ENCODE data around the gene ICAM4. TPM values are rescaled to one million over a fixed set of nuclear protein-coding genes. Genes with fewer than 3 reads are reported as not detected.

The ICAM4 gene
- 1.5 and 4.4 TPM in 2 replicates for total RNA-seq

GRCh38 chr19:10286803-10287737 is at the start of gene ICAM4:
TSS of gene ICAM4 (plus strand) at chr19:10286955. CDS start at chr19:10287013, 58 bp downstream.

GRCh38 chr19:10251792-10252694 is 34.7 kb upstream of the ICAM4 start, which contains the start of gene MRPL4:
TSS of gene MRPL4 (plus strand) at chr19:10252214. CDS start at chr19:10252254, 40 bp downstream.

GRCh38 chr19:10270616-10271394 is 15.9 kb upstream of the ICAM4 start, which contains the start of gene ICAM1:
TSS of gene ICAM1 (plus strand) at chr19:10271120. CDS start at chr19:10271160, 40 bp downstream.

GRCh38 chr19:10289836-10290356 is 3.1 kb downstream of the ICAM4 start, which contains the start of gene ICAM5:
TSS of gene ICAM5 (plus strand) at chr19:10289952. CDS start at chr19:10290044, 92 bp downstream.

GRCh38 chr19:10309423-10309822 is 22.7 kb downstream of the ICAM4 start, which contains the start of gene ZGLP1:
TSS of gene ZGLP1 (minus strand) at chr19:10309815.

GRCh38 chr19:10315335-10316214 is 28.8 kb downstream of the ICAM4 start, which contains the start of gene FDX2:
TSS of gene FDX2 (minus strand) at chr19:10316015. CDS start at chr19:10315996, 19 bp downstream.

GRCh38 chr19:10332965-10333757 is 46.4 kb downstream of the ICAM4 start, which contains the start of gene RAVER1:
TSS of gene RAVER1 (minus strand) at chr19:10333529. CDS start at chr19:10333507, 22 bp downstream.

Other genes starting within 250 kb of the ICAM4 start
- 16.9 and 18.3 TPM in 2 replicates for gene SHFL, start 200.6 kb upstream of the ICAM4 start, total RNA-seq
- 0.14 and 0.28 TPM in 2 replicates for gene ANGPTL6, start 184.3 kb upstream of the ICAM4 start, total RNA-seq
- gene PPAN, start 180.6 kb upstream of the ICAM4 start, total RNA-seq = 22.8 and 36.7 TPM in 2 replicates
- 1.00 and 3.3 TPM in 2 replicates for gene P2RY11, start 175.3 kb upstream of the ICAM4 start, total RNA-seq
- 395 and 434 TPM in 2 replicates for gene EIF3G, start 167.1 kb upstream of the ICAM4 start, total RNA-seq
- 15.4 and 16.2 TPM in 2 replicates for gene DNMT1, start 92.0 kb upstream of the ICAM4 start, total RNA-seq
- 16.5 and 23.5 TPM in 2 replicates for gene S1PR2, start 55.6 kb upstream of the ICAM4 start, total RNA-seq
- gene MRPL4, start 34.7 kb upstream of the ICAM4 start, total RNA-seq = 13.1 and 14.2 TPM in 2 replicates
- 6.3 and 13.2 TPM in 2 replicates for gene ICAM1, start 15.8 kb upstream of the ICAM4 start, total RNA-seq
- gene ICAM5, start 3.0 kb downstream of the ICAM4 start, total RNA-seq = 1.3 TPM in 2 replicates
- gene ZGLP1, start 22.9 kb downstream of the ICAM4 start, total RNA-seq = 0.28 and 0.37 TPM in 2 replicates
- 15.2 and 16.6 TPM in 2 replicates for gene FDX2, start 29.1 kb downstream of the ICAM4 start, total RNA-seq
- gene RAVER1, start 46.6 kb downstream of the ICAM4 start, total RNA-seq = 4.1 and 6.4 TPM in 2 replicates
- gene ICAM3, start 52.7 kb downstream of the ICAM4 start, total RNA-seq = 10.7 and 12.9 TPM in 2 replicates
- 44.8 and 63.2 TPM in 2 replicates for gene TYK2, start 93.6 kb downstream of the ICAM4 start, total RNA-seq
- gene CDC37, start 116.6 kb downstream of the ICAM4 start, total RNA-seq = 188 and 194 TPM in 2 replicates
- gene PDE4A, start 133.6 kb downstream of the ICAM4 start, total RNA-seq = 2.7 and 3.8 TPM in 2 replicates
- 81.9 and 97.7 TPM in 2 replicates for gene KEAP1, start 216.4 kb downstream of the ICAM4 start, total RNA-seq
- gene S1PR5, start 230.5 kb downstream of the ICAM4 start, total RNA-seq = 0.14 and 0.74 TPM in 2 replicates